ENCODE results near the gene EIF4EBP3. TPM values are rescaled to one million over a fixed set of nuclear protein-coding genes. Genes with fewer than 3 reads are reported as not detected.
A peak's percentile ranks its signal among the peaks of the same experiment; 100 is the strongest.

EIF4EBP3 gene
- total RNA-seq, 1 donor from 2014 or later: 25.9 TPM

DNA sequence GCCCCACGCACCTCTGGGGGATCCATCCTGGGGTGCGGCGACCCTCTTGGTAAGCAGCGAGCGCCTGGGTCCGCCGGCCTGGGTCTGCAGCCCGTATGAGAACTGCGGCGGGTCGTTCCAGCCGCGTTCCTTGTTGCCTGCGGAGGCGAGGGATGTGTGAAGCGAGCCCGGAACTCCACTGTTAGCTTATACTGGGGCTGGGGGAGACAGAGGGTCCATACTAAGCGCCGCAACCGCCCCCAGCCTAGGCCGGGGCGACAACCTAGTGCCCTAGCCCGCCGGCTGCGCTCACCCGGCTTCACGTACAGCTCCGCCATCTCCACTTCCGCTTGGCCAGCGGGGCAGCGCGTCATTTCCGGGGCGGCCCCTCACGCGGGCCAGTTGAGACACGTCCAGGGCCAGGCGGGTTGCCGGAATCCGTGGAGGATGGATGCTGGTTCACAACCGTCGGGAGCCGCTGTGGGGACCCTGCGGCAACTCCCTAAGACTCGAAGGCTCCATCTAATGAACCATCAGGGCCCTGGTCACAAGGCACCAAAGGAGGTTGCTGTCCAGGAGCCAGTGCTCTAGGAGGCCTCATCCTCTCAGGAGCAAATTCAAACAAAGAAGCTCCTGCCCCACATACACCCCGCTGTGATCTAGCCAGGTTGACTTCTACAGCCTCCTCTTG lies 9.8 kb downstream of the EIF4EBP3 start, which contains the start of gene SRA1:
Gene SRA1 (minus strand): TSS at position 338 of the 670 bp plus-strand sequence. CDS start 21 bp downstream, at position 317.
- peak; percentile 95 for DNase-seq (ENCODE audit: low spot score)

DNA sequence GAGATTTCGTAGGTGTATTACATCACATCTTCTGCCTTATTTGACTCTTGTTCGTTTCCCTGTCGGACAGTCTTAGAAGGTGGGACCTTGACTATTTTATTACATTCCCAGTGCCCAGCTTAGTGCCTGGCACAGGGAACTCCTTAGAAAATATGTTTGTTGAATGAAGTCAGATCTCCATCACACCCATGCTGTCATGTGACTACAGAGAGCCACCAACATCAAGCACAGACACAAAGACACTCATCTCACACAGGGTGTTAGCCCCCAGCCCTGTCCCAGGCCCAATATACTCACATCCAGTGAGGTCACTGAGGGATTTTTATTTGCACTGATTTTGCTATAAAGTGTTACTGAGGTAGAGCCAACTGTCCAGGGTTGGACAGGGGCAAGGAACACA lies 10.5 kb downstream of the EIF4EBP3 start:
- no peak for DNase-seq (ENCODE audit: low spot score)

DNA sequence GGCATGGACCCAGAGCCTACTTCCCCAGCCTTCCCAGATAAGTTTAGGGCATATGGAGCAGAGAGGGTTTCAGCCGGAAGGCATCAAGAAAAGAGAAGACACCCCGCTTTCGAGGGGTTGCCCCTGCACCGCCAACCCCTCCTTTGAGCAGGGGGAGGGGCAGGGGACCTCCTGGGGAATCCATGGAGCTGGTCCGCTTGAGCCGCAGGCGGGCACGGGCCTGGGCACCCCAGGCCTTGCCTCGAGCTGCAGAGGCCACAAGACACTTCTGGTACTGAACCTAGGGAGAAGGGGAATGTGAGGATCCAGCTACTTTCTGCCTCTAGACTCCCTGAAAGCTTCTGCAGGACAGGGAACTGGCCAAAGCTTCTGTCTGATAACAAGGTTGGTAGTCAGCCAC lies 11.1 kb downstream of the EIF4EBP3 start:
- no peak for DNase-seq (ENCODE audit: low spot score)

DNA sequence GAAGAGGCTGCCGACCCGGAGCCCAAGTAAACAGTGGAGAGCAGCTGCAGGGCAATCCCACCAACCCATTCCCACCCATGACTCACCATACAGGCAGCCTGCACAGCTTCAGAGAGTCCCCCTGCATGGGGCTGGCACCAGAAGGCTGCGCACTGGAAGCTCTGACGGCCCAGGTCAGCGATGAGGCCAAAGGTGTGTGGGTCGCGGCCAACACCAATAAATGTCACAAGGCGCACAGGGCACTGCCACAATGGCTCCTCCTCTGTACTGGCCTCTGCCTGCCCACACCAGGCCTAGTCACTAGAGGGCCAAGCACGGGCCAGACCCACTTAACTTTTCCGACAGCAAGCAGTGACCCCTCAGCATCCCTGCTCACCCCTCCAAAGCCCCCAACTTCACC lies 12.8 kb downstream of the EIF4EBP3 start:
- no peak for DNase-seq (ENCODE audit: low spot score)

- no peak for DNase-seq (ENCODE audit: low spot score)
These were observed 14.5 kb downstream of the EIF4EBP3 start for GRCh38 chr5:140561753-140562523.

DNA sequence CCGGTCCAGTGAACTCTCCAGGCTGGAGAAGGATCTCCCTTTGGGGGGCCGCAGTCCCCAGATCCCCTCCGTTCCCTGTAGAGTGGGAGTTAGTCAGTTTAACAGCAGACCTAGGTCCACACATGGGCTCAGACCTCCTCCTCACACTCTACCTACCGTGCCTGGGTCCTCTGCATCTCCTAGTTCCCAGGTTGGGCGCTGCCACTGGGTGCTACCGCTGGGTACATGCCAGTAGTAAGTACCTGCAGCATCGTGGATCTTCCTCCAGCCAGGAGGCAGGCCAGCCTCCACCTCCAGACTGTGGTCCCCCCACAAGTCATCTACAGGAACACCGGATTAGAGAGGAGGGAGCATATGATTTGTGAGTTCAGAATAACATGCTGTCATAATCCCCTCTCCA lies 16.1 kb downstream of the EIF4EBP3 start:
- DNase-seq (ENCODE audit: low spot score): no peak

GRCh38 chr5:140564196-140565023 lies 16.9 kb downstream of the EIF4EBP3 start, which contains the start of the genes APBB3 and SLC35A4:
TSS of gene APBB3 (minus strand) at chr5:140564598. CDS start at chr5:140564245, 353 bp downstream.
TSS of gene SLC35A4 (plus strand) at chr5:140564828. CDS start at chr5:140567170, 2,342 bp downstream.
- peak; percentile 98 for DNase-seq (ENCODE audit: low spot score)

DNA sequence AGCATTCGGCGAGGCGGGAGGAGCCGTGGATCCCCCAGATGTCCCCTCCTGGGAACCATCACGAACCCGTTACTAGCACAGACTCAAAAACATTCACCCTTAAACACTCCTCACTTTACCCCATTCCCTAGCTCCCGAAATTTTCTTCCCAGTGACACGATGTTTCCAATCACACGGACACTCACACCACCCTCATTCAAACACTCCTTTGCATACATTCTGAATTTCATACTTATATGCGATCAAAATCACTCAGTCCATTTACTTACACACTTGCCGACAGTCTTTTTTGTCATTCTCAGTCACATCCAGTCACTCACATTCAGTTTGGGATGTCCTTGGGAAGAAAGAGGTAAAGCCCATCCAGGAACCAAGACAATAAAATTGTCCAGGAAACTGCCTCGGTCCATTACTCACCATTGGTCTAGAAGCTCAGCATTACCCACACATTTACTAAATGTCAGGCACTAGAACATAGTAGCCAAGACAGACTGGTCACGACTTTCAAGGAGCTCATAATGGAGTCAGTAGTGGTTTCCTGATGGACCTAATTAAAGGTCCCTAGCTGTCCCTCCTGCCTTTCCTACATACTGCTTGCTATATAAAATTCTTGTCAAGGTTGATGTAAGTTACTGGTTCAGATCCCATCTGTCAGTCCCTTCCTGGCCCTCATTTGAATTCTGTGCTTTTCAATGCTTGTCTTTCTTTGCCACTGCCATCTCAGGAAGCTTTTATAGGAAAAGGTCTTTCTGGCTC lies 17.7 kb downstream of the EIF4EBP3 start:
- no peak for DNase-seq (ENCODE audit: low spot score)

- no peak for DNase-seq (ENCODE audit: low spot score)
These were observed 18.3 kb downstream of the EIF4EBP3 start for GRCh38 chr5:140565780-140566095.

GRCh38 chr5:140566665-140567064 lies 19.2 kb downstream of the EIF4EBP3 start:
- DNase-seq (ENCODE audit: low spot score): no peak

DNA sequence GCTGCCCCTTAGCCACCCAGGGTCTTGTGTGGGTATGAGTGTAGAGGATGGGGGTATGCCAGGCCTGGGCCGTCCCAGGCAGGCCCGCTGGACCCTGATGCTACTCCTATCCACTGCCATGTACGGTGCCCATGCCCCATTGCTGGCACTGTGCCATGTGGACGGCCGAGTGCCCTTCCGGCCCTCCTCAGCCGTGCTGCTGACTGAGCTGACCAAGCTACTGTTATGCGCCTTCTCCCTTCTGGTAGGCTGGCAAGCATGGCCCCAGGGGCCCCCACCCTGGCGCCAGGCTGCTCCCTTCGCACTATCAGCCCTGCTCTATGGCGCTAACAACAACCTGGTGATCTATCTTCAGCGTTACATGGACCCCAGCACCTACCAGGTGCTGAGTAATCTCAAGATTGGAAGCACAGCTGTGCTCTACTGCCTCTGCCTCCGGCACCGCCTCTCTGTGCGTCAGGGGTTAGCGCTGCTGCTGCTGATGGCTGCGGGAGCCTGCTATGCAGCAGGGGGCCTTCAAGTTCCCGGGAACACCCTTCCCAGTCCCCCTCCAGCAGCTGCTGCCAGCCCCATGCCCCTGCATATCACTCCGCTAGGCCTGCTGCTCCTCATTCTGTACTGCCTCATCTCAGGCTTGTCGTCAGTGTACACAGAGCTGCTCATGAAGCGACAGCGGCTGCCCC lies 19.8 kb downstream of the EIF4EBP3 start:
- DNase-seq (ENCODE audit: low spot score): no peak

- no peak for DNase-seq (ENCODE audit: low spot score)
These were observed 20.4 kb downstream of the EIF4EBP3 start for GRCh38 chr5:140567871-140568270.

DNA sequence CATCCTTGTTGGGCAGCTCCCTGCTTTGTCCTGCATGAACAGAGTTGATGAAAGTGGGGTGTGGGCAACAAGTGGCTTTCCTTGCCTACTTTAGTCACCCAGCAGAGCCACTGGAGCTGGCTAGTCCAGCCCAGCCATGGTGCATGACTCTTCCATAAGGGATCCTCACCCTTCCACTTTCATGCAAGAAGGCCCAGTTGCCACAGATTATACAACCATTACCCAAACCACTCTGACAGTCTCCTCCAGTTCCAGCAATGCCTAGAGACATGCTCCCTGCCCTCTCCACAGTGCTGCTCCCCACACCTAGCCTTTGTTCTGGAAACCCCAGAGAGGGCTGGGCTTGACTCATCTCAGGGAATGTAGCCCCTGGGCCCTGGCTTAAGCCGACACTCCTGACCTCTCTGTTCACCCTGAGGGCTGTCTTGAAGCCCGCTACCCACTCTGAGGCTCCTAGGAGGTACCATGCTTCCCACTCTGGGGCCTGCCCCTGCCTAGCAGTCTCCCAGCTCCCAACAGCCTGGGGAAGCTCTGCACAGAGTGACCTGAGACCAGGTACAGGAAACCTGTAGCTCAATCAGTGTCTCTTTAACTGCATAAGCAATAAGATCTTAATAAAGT lies 21.1 kb downstream of the EIF4EBP3 start:
- DNase-seq (ENCODE audit: low spot score): no peak

- DNase-seq (ENCODE audit: low spot score): no peak
These were observed 21.7 kb downstream of the EIF4EBP3 start for GRCh38 chr5:140569197-140569596.

DNA sequence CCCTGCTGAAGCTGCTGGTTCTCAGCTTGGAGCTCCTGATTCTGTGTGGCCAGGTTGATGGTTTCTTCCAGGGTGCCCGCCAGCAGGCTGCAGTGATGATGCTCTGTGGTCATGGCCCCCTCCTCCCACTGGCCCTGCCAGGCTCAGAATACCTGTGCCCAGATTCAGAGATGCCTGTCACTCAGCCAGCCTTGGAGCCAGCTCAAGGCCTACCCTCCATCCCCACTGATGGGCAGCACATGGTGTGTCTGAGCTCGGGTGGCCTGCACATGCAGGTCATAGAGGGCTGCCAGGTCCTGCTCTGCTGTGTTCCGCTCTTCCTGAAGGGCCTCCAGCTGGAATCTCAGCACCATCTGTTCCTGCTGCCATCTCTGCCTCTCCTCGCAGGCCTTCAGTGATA lies 22.6 kb downstream of the EIF4EBP3 start:
- no peak for DNase-seq (ENCODE audit: low spot score)

GRCh38 chr5:140570488-140570887 lies 23.0 kb downstream of the EIF4EBP3 start:
- no peak for DNase-seq (ENCODE audit: low spot score)

DNA sequence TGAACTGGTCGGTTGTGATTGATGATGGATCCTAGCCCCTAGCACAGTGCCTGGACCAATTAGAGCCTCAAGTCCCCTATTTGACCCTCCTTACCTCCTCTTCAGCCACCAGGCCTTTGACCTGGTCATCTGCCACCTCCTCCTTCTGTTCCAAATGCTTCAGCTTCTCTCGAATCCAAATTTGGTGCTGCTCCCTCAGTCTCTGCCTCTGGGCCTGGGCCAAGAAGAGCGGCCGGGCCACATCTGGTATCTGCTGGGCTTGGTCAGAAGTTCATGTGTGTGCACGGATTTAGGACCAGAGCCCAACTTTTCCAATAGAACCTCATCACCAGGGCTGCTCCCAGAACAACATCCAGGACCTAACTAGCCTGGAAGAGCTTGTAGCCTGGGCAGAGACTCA lies 23.6 kb downstream of the EIF4EBP3 start:
- peak; percentile 71 for DNase-seq (ENCODE audit: low spot score)

GRCh38 chr5:140573683-140574082 lies 26.2 kb downstream of the EIF4EBP3 start:
- no peak for DNase-seq (ENCODE audit: low spot score)

DNA sequence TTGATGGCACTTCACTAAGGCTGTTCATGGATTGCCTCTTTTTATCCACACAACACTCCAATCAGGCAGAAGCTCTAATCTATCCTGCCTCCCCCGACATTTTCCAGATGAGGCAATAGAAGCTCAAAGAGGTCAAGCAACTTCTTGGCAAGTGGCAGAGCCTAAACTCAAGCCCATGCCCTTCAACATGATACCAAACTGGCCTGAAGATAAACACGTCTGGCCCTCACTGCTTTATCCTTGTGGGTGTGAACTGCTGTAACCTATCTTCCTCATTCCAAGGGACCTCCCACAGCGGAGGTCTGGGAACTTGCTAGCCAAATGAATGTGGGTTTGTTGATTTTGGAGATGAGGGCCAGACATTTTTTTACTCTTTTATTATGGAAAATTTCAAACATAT lies 26.7 kb downstream of the EIF4EBP3 start:
- no peak for DNase-seq (ENCODE audit: low spot score)

GRCh38 chr5:140575309-140575708 lies 27.8 kb downstream of the EIF4EBP3 start:
- no peak for DNase-seq (ENCODE audit: low spot score)
